Uterus (tissue), 4 donors: Measurements from ENCODE around the gene ARHGDIB. TPM values are rescaled to one million over a fixed set of nuclear protein-coding genes. Genes with fewer than 3 reads are reported as not detected.

ENCODE experiments used
- DNase-seq, 2 donors: peaks; one replicate each; pipeline ENCODE4 v3.0.0-alpha.2; 2019 to 2020
- H3K27ac ChIP-seq, 2 donors: fragments of 200-600 bp; sonication (generic); 1 replicate in 1 of 2; 2 replicates in 1 of 2; pipeline ENCODE4 v1.5.1; 2016 to 2018
- H3K27me3 ChIP-seq, 2 donors: fragments of 200-600 bp; sonication (generic); one replicate each; pipeline ENCODE4 v1.5.1; 2018 to 2019; ENCODE audit warnings: control low read depth in 1 of 2
- H3K36me3 ChIP-seq, 2 donors: fragments of 200-600 bp; sonication (generic); one replicate each; pipeline ENCODE4 v1.5.1; 2019; ENCODE audit warnings: control low read depth in 1 of 2
- H3K4me1 ChIP-seq, 2 donors: fragments of 200-600 bp; sonication (generic); one replicate each; pipeline ENCODE4 v1.5.1; 2018 to 2019; ENCODE audit warnings: control low read depth in 1 of 2
- H3K4me3 ChIP-seq, 2 donors: fragments of 200-600 bp; sonication (generic); 1 replicate in 1 of 2; 2 replicates in 1 of 2; pipeline ENCODE4 v1.5.1; 2018 to 2019; ENCODE audit warnings: mild to moderate bottlenecking in 1 of 2
- H3K9me3 ChIP-seq, 2 donors: fragments of 200-600 bp; sonication (generic); one replicate each; pipeline ENCODE4 v1.5.1; 2019; ENCODE audit warnings: control low read depth in 1 of 2
- POLR2A ChIP-seq, 2 donors: fragments of 450-650 bp; IDR thresholded peaks; one replicate each; pipeline ENCODE4 v1.6.1; 2016; ENCODE audit warnings: antibody characterized with exemption in 2 of 2, mild to moderate bottlenecking in 1 of 2, moderate library complexity in 1 of 2
- intact Hi-C: fragments of 100-400 bp; cut with DNase I; formaldehyde crosslinking; loops from one replicate; pipeline ENCODE4 v1.15.1; 2023; ENCODE audit warnings: low total_unique reads
- total RNA-seq, 4 donors: library from RNA; depleted of rRNA in 3 of 4; stranded (reverse); fragments of >200 nt in 3 of 4; gene quantifications; one replicate each; pipeline versions ENCODE4 v1.1.0 to v1.2.4, GENCODE V29; 2014 to 2023
- TF ChIP-seq, protein P1 (sequence below), 4 experiments: fragments of 200-600 bp in 2 of 4; fragments of 450-650 bp in 2 of 4; sonication (generic) in 2 of 4; IDR thresholded peaks; one replicate each; pipeline ENCODE4 v1.5.1; 2016 to 2019; ENCODE audit warnings: antibody characterized with exemption in 4 of 4, mild to moderate bottlenecking in 2 of 4, moderate library complexity in 1 of 4
- donor health status: DM: yes; HTN: yes; CAD: no.

The ARHGDIB gene
- total RNA-seq, 4 donors from 2014 or later: 28.4 to 175 (median 59.9) TPM

DNA sequence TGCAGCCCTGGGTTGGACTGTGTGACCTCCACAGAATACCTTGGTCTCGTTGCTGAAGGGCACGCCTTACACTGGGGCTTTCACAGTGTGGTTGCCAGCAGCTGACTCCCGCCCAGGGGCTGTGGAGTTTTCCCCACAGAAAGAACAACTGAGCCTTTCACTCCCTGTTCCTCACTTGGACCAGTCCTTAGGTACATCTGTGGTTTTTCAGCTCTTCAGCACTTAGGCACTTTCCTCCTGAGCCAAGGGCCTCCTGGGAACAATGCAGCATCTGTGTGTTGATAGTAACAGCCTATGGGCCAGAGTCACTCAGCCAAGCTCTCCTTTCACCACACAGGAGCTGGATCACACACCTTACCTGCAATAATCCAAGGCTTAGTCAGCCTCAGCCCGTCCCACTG, 48.0 kb downstream of the ARHGDIB start:
- Histone ChIP-seq H3K4me1 (no peaks in the 10 kb centered on the region), H3K27me3 (no peaks in the 10 kb centered on the region), H3K9me3 (no peaks in the 10 kb centered on the region), H3K36me3 (no peaks in the 10 kb centered on the region), H3K27ac (peak overlapping the region in 1 of 2 donors; percentile 57), H3K4me3 (no peak overlapping the region)
- TF ChIP-seq, protein P1, sequence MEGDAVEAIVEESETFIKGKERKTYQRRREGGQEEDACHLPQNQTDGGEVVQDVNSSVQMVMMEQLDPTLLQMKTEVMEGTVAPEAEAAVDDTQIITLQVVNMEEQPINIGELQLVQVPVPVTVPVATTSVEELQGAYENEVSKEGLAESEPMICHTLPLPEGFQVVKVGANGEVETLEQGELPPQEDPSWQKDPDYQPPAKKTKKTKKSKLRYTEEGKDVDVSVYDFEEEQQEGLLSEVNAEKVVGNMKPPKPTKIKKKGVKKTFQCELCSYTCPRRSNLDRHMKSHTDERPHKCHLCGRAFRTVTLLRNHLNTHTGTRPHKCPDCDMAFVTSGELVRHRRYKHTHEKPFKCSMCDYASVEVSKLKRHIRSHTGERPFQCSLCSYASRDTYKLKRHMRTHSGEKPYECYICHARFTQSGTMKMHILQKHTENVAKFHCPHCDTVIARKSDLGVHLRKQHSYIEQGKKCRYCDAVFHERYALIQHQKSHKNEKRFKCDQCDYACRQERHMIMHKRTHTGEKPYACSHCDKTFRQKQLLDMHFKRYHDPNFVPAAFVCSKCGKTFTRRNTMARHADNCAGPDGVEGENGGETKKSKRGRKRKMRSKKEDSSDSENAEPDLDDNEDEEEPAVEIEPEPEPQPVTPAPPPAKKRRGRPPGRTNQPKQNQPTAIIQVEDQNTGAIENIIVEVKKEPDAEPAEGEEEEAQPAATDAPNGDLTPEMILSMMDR (IDR thresholded peaks at IDR 0.05): no peak
- TF ChIP-seq POLR2A (IDR thresholded peaks at IDR 0.05): no peak
- DNase-seq: peak; percentile 39 to 53
- intact Hi-C loops: no loop called here

DNA sequence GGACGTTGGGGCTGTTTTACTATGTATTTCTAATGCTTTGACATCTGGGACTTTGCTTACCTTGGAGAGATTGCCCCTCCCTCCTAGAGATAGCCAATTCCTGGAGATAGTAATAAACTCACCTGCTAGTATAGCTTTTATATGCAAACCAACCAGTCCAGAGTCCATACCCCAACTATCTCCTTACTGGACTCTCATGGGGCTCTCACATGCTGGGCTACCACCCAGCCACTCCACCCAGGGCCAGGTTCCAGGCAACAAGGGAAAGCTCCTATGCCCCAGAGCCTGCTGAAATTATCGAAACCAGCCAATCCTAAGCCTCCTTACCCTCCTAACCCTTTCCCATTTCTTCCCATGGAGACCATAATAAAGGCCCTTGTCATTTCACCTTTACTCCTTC, 50.3 kb downstream of the ARHGDIB start:
- Histone ChIP-seq H3K27me3 (no peaks in the 10 kb centered on the region), H3K27ac (no peak overlapping the region), H3K9me3 (no peaks in the 10 kb centered on the region), H3K4me1 (no peaks in the 10 kb centered on the region), H3K4me3 (no peak overlapping the region), H3K36me3 (no peaks in the 10 kb centered on the region)
- no peak for DNase-seq
- intact Hi-C loops: no loop called here
- TF ChIP-seq, protein P1 (IDR thresholded peaks at IDR 0.05): no peak
- TF ChIP-seq POLR2A (IDR thresholded peaks at IDR 0.05): no peak

DNA sequence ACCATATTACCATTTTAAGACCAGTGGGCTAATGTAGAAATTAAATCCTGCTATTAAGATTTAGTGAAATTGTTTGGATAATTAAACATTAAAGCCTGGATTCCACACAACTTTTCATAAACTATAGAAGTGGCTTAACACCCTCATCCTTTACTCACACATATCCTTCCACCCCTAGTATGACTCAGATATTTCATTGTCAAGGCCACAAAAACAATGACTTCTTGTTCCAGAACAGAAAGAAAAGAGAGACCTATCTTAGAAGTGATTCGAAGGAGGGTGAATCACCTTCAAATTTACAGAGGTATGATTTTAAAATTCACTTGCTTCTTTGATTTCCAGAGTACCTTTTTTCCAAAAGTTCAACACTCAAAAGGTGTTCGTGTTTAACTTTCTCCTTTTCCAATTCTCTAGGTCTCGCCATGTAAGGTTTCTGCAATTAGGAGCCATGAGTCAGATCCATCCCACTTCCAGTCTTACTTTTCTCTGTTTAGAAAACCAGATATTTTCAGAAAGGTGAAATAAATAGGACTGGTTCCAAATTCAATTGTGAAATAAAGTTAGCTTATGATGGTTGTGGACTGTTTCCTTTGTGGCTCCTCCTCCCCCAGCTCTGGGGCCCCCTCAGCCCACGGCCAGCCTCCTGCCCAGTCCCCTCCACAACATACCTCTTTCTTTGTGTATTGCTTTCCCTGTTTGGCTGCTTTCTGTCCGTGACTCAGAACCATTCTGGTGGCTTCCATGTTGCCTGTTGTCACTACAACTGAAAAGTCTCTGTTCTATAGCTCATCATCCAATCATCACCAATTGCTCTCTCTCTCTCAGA, 51.1 kb downstream of the ARHGDIB start:
- H3K36me3 ChIP-seq: no peaks in the 10 kb centered on the region
- no peak overlapping the region for H3K4me3 ChIP-seq
- DNase-seq: no peak
- no peaks in the 10 kb centered on the region for H3K27me3 ChIP-seq
- H3K9me3 ChIP-seq: no peaks in the 10 kb centered on the region
- no peaks in the 10 kb centered on the region for H3K4me1 ChIP-seq
- TF ChIP-seq, protein P1 (IDR thresholded peaks at IDR 0.05): no peak
- TF ChIP-seq POLR2A (IDR thresholded peaks at IDR 0.05): no peak
- H3K27ac ChIP-seq: no peak overlapping the region
- intact Hi-C loops: no loop called here

DNA sequence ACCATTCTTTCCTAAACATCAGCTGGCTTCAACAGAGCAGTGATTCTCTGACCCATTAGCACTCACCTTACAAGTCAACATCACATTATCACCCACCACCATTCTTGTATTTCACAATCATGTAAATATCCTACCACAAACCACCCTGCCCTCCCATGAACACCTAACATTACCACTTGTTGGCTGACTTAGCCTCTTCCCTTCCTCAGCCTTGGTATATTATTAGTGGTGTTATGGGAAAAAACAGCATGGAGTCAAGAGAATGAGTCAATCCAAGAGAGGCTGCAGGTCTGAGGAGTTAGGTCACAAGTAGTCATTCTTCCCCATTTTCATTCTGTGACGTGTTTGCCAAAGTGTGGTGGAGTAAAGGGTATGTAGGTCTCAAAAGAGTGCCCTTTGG, 53.4 kb downstream of the ARHGDIB start:
- Histone ChIP-seq H3K4me1 (no peaks in the 10 kb centered on the region), H3K27ac (no peak overlapping the region), H3K36me3 (no peaks in the 10 kb centered on the region), H3K9me3 (no peaks in the 10 kb centered on the region), H3K27me3 (no peaks in the 10 kb centered on the region), H3K4me3 (no peak overlapping the region)
- TF ChIP-seq POLR2A (IDR thresholded peaks at IDR 0.05): no peak
- DNase-seq: no peak
- intact Hi-C loops: no loop called here

DNA sequence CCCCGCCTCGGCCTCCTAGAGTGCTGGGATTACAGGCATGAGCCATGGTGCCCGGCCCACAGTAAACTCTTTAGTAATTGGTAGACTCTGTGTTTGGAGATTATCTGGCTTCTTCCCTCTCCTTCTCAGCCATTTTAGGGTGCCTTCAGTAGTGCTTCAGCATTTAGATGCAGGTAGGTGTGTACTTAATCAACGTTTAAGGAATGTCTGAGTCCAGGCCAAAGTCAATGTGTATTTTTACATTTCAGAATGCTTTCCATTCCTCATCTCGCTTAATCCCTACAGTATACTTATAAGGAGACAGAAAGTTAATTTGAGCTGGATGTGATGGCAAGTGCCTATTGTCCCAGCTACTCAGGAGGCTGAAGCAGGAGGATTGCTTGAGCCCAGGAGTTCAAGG, 55.3 kb downstream of the ARHGDIB start:
- Histone ChIP-seq H3K27ac (peak overlapping the region; percentile 22 to 70), H3K9me3 (no peaks in the 10 kb centered on the region)

More for the DNA sequence above, 55.3 kb downstream of the ARHGDIB start:
- Histone ChIP-seq H3K4me3 (no peak overlapping the region), H3K4me1 (no peaks in the 10 kb centered on the region), H3K36me3 (no peaks in the 10 kb centered on the region), H3K27me3 (no peaks in the 10 kb centered on the region)
- no peak for TF ChIP-seq POLR2A (IDR thresholded peaks at IDR 0.05)
- TF ChIP-seq, protein P1 (IDR thresholded peaks at IDR 0.05): no peak
- intact Hi-C loops: no loop called here
- no peak for DNase-seq
